HepG2 (cell line): ENCODE data around the gene MIF. TPM values are rescaled to one million over a fixed set of nuclear protein-coding genes. Genes with fewer than 3 reads are reported as not detected.

Experiments used
- ARNT ChIP-seq: fragments of 450-650 bp; IDR thresholded peaks from 2 replicates; pipeline ENCODE4 v1.6.1; 2017
- HDAC2 ChIP-seq: sonication (generic); formaldehyde crosslinking; IDR thresholded peaks from 2 replicates; pipeline ENCODE4 v1.4.0; 2020; ENCODE audit warnings: missing genetic modification reagents
- MLLT10 ChIP-seq: sonication (generic); formaldehyde crosslinking; IDR thresholded peaks from 2 replicates; pipeline ENCODE4 v1.4.0; 2020; ENCODE audit warnings: missing genetic modification reagents
- RFX5 ChIP-seq: IDR thresholded peaks from 2 replicates; pipeline ENCODE4 v1.6.1; 2011; ENCODE audit warnings: low read depth, low read length, improper control_type of control experiment
- ZBTB14 ChIP-seq: sonication (generic); formaldehyde crosslinking; IDR thresholded peaks from 2 replicates; pipeline ENCODE4 v1.4.0; 2020; ENCODE audit warnings: missing genetic modification reagents
- ZBTB38 ChIP-seq: sonication (generic); formaldehyde crosslinking; IDR thresholded peaks from 2 replicates; pipeline ENCODE4 v1.5.1; 2020; ENCODE audit warnings: mild to moderate bottlenecking, missing genetic modification reagents
- ZNF280B ChIP-seq: sonication (generic); formaldehyde crosslinking; IDR thresholded peaks from 2 replicates; pipeline ENCODE4 v1.5.0; 2020; ENCODE audit warnings: missing genetic modification reagents, mild to moderate bottlenecking, borderline replicate concordance
- ZNF772 ChIP-seq: sonication (generic); formaldehyde crosslinking; IDR thresholded peaks from 2 replicates; pipeline ENCODE4 v1.5.0; 2020; ENCODE audit warnings: mild to moderate bottlenecking, missing genetic modification reagents
- ZSCAN12 ChIP-seq: sonication (generic); formaldehyde crosslinking; IDR thresholded peaks from 2 replicates; pipeline ENCODE4 v1.9.0; 2021; ENCODE audit warnings: mild to moderate bottlenecking, missing genetic modification reagents
- ZSCAN20 ChIP-seq: sonication (generic); formaldehyde crosslinking; IDR thresholded peaks from 2 replicates; pipeline ENCODE4 v1.4.0; 2020; ENCODE audit warnings: missing genetic modification reagents, mild to moderate bottlenecking, borderline replicate concordance
- polyA plus RNA-seq, 8 experiments: library from polyadenylated mRNA; depleted of rRNA in 3 of 8; stranded (reverse) in 7 of 8; unstranded in 1 of 8; fragments of >200 nt; fragmentation: Illumina TruSeq in 4 of 8; extraction: Trizol in 4 of 8; gene quantifications; 2 replicates each; pipeline versions ENCODE4 v1.2.1 to v1.2.3, GENCODE V29; 2011 to 2016; ENCODE audit warnings: low read depth in 4 of 8, missing spikeins in 1 of 8, mixed read lengths in 1 of 8; ENCODE audit not compliant: insufficient read depth in 1 of 8
- total RNA-seq, 5 experiments: library from RNA; depleted of rRNA; stranded (reverse); fragments of >200 nt; fragmentation: Illumina TruSeq; extraction: Trizol; gene quantifications; 2 replicates each; pipeline ENCODE4 v1.2.3, GENCODE V29; 2016; ENCODE audit warnings: low read depth in 1 of 5
- TF ChIP-seq, protein P1 (sequence below): sonication (generic); formaldehyde crosslinking; IDR thresholded peaks from 2 replicates; pipeline ENCODE4 v1.4.0; 2020; ENCODE audit warnings: low read depth, missing genetic modification reagents
- TF ChIP-seq, protein P2 (sequence below): sonication (generic); formaldehyde crosslinking; IDR thresholded peaks from 2 replicates; pipeline ENCODE4 v1.5.0; 2020; ENCODE audit warnings: mild to moderate bottlenecking, missing genetic modification reagents, borderline replicate concordance

Gene MIF
- total and polyA plus RNA-seq, 2 of the 13 experiments (the other 11 are each of a cell fraction or from before 2014, with no cell fraction given), result 634 to 675 TPM

GRCh38 chr22:23849009-23850006 is 44.9 kb upstream of the MIF start (continued):
- no peak for TF ChIP-seq MLLT10
- TF ChIP-seq ZBTB14 (CRISPR knock-in tag), result no peak
- TF ChIP-seq ZSCAN20 (CRISPR knock-in tag), result no peak; the same call in 1 of the 2 replicates
- no peak for TF ChIP-seq RFX5
- peak; percentile 17; the same call in 1 of the 2 replicates for TF ChIP-seq ZNF772 (CRISPR knock-in tag)
- TF ChIP-seq ZNF280B (CRISPR knock-in tag), result no peak
- peak; percentile 79; the same call in 1 of the 2 replicates for TF ChIP-seq ZBTB38 (CRISPR knock-in tag)
- TF ChIP-seq ZSCAN12 (CRISPR knock-in tag), result no peak
- no peak for TF ChIP-seq ARNT
- TF ChIP-seq, protein P1, sequence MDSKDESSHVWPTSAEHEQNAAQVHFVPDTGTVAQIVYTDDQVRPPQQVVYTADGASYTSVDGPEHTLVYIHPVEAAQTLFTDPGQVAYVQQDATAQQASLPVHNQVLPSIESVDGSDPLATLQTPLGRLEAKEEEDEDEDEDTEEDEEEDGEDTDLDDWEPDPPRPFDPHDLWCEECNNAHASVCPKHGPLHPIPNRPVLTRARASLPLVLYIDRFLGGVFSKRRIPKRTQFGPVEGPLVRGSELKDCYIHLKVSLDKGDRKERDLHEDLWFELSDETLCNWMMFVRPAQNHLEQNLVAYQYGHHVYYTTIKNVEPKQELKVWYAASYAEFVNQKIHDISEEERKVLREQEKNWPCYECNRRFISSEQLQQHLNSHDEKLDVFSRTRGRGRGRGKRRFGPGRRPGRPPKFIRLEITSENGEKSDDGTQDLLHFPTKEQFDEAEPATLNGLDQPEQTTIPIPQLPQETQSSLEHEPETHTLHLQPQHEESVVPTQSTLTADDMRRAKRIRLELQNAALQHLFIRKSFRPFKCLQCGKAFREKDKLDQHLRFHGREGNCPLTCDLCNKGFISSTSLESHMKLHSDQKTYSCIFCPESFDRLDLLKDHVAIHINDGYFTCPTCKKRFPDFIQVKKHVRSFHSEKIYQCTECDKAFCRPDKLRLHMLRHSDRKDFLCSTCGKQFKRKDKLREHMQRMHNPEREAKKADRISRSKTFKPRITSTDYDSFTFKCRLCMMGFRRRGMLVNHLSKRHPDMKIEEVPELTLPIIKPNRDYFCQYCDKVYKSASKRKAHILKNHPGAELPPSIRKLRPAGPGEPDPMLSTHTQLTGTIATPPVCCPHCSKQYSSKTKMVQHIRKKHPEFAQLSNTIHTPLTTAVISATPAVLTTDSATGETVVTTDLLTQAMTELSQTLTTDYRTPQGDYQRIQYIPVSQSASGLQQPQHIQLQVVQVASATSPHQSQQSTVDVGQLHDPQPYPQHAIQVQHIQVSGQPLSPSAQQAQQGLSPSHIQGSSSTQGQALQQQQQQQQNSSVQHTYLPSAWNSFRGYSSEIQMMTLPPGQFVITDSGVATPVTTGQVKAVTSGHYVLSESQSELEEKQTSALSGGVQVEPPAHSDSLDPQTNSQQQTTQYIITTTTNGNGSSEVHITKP (CRISPR knock-in tag), result peak; percentile 58; the same call in 1 of the 2 replicates
- TF ChIP-seq HDAC2, result no peak; the same call in 1 of the 2 replicates
- TF ChIP-seq, protein P2, sequence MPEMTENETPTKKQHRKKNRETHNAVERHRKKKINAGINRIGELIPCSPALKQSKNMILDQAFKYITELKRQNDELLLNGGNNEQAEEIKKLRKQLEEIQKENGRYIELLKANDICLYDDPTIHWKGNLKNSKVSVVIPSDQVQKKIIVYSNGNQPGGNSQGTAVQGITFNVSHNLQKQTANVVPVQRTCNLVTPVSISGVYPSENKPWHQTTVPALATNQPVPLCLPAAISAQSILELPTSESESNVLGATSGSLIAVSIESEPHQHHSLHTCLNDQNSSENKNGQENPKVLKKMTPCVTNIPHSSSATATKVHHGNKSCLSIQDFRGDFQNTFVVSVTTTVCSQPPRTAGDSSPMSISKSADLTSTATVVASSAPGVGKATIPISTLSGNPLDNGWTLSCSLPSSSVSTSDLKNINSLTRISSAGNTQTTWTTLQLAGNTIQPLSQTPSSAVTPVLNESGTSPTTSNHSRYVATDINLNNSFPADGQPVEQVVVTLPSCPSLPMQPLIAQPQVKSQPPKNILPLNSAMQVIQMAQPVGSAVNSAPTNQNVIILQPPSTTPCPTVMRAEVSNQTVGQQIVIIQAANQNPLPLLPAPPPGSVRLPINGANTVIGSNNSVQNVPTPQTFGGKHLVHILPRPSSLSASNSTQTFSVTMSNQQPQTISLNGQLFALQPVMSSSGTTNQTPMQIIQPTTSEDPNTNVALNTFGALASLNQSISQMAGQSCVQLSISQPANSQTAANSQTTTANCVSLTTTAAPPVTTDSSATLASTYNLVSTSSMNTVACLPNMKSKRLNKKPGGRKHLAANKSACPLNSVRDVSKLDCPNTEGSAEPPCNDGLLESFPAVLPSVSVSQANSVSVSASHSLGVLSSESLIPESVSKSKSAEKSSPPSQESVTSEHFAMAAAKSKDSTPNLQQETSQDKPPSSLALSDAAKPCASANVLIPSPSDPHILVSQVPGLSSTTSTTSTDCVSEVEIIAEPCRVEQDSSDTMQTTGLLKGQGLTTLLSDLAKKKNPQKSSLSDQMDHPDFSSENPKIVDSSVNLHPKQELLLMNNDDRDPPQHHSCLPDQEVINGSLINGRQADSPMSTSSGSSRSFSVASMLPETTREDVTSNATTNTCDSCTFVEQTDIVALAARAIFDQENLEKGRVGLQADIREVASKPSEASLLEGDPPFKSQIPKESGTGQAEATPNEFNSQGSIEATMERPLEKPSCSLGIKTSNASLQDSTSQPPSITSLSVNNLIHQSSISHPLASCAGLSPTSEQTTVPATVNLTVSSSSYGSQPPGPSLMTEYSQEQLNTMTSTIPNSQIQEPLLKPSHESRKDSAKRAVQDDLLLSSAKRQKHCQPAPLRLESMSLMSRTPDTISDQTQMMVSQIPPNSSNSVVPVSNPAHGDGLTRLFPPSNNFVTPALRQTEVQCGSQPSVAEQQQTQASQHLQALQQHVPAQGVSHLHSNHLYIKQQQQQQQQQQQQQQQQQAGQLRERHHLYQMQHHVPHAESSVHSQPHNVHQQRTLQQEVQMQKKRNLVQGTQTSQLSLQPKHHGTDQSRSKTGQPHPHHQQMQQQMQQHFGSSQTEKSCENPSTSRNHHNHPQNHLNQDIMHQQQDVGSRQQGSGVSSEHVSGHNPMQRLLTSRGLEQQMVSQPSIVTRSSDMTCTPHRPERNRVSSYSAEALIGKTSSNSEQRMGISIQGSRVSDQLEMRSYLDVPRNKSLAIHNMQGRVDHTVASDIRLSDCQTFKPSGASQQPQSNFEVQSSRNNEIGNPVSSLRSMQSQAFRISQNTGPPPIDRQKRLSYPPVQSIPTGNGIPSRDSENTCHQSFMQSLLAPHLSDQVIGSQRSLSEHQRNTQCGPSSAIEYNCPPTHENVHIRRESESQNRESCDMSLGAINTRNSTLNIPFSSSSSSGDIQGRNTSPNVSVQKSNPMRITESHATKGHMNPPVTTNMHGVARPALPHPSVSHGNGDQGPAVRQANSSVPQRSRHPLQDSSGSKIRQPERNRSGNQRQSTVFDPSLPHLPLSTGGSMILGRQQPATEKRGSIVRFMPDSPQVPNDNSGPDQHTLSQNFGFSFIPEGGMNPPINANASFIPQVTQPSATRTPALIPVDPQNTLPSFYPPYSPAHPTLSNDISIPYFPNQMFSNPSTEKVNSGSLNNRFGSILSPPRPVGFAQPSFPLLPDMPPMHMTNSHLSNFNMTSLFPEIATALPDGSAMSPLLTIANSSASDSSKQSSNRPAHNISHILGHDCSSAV (CRISPR knock-in tag), result no peak
